NCI-H82 (cell line): ENCODE measurements around the gene IPO11.
"Not testable (repeated sequence)": the region's sequence is repeated elsewhere in the genome, so short reads cannot be mapped to it uniquely, and the experiment has no call there.

Source experiments
- DNase-seq: peaks from one replicate; lab custom pipeline; 2025; lab: John Stamatoyannopoulos, UW

Gene IPO11

GRCh38 chr5:62514510-62515119 lies 102.1 kb downstream of the IPO11 start:
- DNase-seq = peak; percentile 1

- DNase-seq = not testable (repeated sequence)
Measured at GRCh38 chr5:62520812-62521211, 108.2 kb downstream of the IPO11 start.

- DNase-seq = no peak
Measured at GRCh38 chr5:62521319-62521718, 108.8 kb downstream of the IPO11 start.

GRCh38 chr5:62522811-62523210 lies 110.2 kb downstream of the IPO11 start:
- DNase-seq = no peak

- no peak for DNase-seq
Measured at GRCh38 chr5:62533597-62533996, 121.0 kb downstream of the IPO11 start.

GRCh38 chr5:62534461-62535236 lies 122.1 kb downstream of the IPO11 start:
- DNase-seq = no peak

- no peak for DNase-seq
Measured at GRCh38 chr5:62536232-62536631, 123.7 kb downstream of the IPO11 start.

GRCh38 chr5:62536783-62537182 lies 124.2 kb downstream of the IPO11 start:
- DNase-seq = no peak

- DNase-seq = no peak
Measured at GRCh38 chr5:62538017-62538942, 125.7 kb downstream of the IPO11 start.

- no peak for DNase-seq
Measured at GRCh38 chr5:62542720-62543119, 130.2 kb downstream of the IPO11 start.

GRCh38 chr5:62547945-62548630 lies 135.5 kb downstream of the IPO11 start:
- no peak for DNase-seq

GRCh38 chr5:62550103-62550502 lies 137.5 kb downstream of the IPO11 start:
- no peak for DNase-seq

- DNase-seq = no peak
Measured at GRCh38 chr5:62555930-62556329, 143.4 kb downstream of the IPO11 start.

- DNase-seq = no peak
Measured at GRCh38 chr5:62558941-62559340, 146.4 kb downstream of the IPO11 start.

- DNase-seq = no peak
Measured at GRCh38 chr5:62560786-62561185, 148.2 kb downstream of the IPO11 start.

- no peak for DNase-seq
Measured at GRCh38 chr5:62561896-62562295, 149.3 kb downstream of the IPO11 start.

GRCh38 chr5:62562867-62563266 lies 150.3 kb downstream of the IPO11 start:
- peak; percentile 1 for DNase-seq

- DNase-seq = no peak
Measured at GRCh38 chr5:62564101-62564500, 151.5 kb downstream of the IPO11 start.

- not testable (repeated sequence) for DNase-seq
Measured at GRCh38 chr5:62565740-62566139, 153.2 kb downstream of the IPO11 start.

GRCh38 chr5:62568143-62568542 lies 155.6 kb downstream of the IPO11 start:
- DNase-seq = no peak

- no peak for DNase-seq
Measured at GRCh38 chr5:62568800-62569432, 156.4 kb downstream of the IPO11 start.

GRCh38 chr5:62569470-62569869 lies 156.9 kb downstream of the IPO11 start:
- DNase-seq = no peak
